Loucy (cell line): ENCODE data around the gene SPHK2.
"Not testable (repeated sequence)": the region's sequence is repeated elsewhere in the genome, so short reads cannot be mapped to it uniquely, and the experiment has no call there.

ENCODE experiments used
- CTCF ChIP-seq: fragments of 200-600 bp; sonication (generic); conservative IDR thresholded peaks from 2 replicates; pipeline ENCODE4 v1.5.1; 2014; ENCODE audit warnings: mild to moderate bottlenecking, antibody characterized with exemption, low read length
- EZH2phosphoT487 ChIP-seq: fragments of 200-600 bp; IDR thresholded peaks from 2 replicates; pipeline ENCODE4 v1.6.1; 2018; ENCODE audit warnings: antibody characterized with exemption, mild to moderate bottlenecking, moderate library complexity, borderline replicate concordance

- TF ChIP-seq CTCF, EZH2phosphoT487: not testable (repeated sequence)
Measured at GRCh38 chr19:48657828-48658227, 38.5 kb downstream of the SPHK2 start.
